GM12874 (cell line): ENCODE measurements around the gene DLX6.

ENCODE experiments used
- CTCF ChIP-seq: IDR thresholded peaks from 2 replicates; pipeline ENCODE4 v1.5.1; 2011; ENCODE audit warnings: low read depth, mild to moderate bottlenecking, control low read depth, low read length, moderate library complexity; ENCODE audit not compliant: insufficient read depth

The DLX6 gene

GRCh38 chr7:97005183-97006054 lies at the start of gene DLX6:
TSS of gene DLX6 (plus strand) at chr7:97005553. CDS start at chr7:97005978, 425 bp downstream.
- TF ChIP-seq CTCF: no peak

DNA sequence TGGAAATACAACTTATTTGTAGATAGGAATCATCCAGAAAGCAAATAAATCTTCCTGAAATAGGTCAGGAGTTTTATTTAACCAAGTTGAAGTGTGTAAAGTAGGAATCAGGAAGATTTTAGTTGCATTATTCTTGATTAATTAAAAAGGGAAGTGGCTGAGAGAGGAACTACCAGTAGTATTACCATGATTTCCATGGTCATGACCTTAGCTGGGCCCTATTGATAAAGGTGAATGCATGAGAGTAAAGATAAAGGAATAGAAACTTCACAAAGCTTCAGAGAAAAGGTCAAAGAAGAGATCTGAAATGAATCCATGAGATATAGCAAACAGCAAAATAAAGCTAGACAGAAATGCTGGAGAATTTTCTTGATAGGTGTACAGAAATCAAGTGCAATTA lies 46.2 kb upstream of the DLX6 start:
- TF ChIP-seq CTCF: no peak

DNA sequence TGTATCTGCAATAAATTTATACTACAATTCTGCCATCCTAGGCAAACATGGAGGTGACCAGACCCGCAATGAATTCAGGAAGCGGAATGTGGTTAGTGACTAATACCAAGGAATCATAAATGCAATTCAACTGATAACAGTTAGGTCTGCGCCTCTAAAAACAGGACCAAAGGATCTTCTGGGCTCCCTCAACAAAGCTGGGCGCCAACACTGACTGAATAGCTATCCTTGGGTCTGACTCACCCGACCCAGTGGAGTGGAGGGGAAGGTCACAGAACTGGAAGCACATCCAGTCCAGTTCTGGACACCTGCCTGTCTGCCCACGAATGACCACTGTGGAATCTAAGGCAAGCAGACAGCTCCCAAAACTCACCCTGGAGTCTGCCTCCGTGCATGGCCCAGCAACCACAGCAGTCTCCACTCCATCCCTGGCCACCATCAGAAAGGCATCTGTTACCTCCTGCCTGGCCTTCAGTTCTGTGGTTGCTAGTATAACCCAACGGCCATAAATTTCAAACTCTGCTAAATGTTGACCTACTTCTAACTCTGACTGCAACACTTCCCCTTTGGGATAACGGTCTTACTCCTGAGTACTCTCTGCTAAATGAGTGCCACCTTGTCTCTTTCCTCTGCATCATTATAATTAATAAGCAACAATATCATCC lies 43.0 kb upstream of the DLX6 start:
- no peak for TF ChIP-seq CTCF

- TF ChIP-seq CTCF: no peak
These were observed 36.4 kb upstream of the DLX6 start for GRCh38 chr7:96968981-96969380.

GRCh38 chr7:96970739-96971138 lies 34.6 kb upstream of the DLX6 start:
- TF ChIP-seq CTCF: no peak

- TF ChIP-seq CTCF: no peak
These were observed 31.4 kb upstream of the DLX6 start for GRCh38 chr7:96973986-96974385.

DNA sequence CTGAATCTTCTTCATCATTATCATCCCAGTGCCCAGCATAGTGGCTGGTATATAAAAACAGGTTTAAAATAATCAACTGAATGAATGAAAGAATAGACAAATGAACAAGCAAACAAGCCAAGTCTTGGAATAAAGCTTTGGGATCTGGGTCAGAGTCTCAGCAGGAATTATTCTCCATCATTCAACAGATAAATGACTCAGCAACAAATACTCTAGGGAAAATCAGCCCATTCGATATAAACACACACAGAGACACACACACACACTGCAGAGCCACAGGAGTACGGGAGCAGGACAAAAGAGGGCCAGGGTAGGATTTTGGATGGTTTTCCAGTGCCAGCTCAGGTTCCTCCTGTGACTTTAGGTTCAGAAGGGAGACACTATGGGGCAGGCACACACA lies 29.2 kb upstream of the DLX6 start:
- TF ChIP-seq CTCF: no peak
